Endothelial cell of umbilical vein (primary cell): Measurements from ENCODE around the gene CEP78. TPM values are rescaled to one million over a fixed set of nuclear protein-coding genes. Genes with fewer than 3 reads are reported as not detected.

Experiments
- BruUV-seq: library from RNA; stranded (reverse); fragments of 400-500 nt; replicated peaks from 2 replicates; lab custom pipeline; 2021; lab: Mats Ljungman, UMichigan
- CTCF ChIA-PET: fragments of 300-600, 350-600 bp; sonication (Branson Sonifier 250); formaldehyde crosslinking; loops from one replicate; lab custom pipeline; 2021; ENCODE audit warnings: antibody characterized with exemption, inconsistent platforms; lab: Charles Lee
- POLR2A ChIA-PET: fragments of 300-600, 350-600 bp; sonication (Branson Sonifier 250); formaldehyde crosslinking; loops from one replicate; lab custom pipeline; 2021; ENCODE audit warnings: antibody characterized with exemption, inconsistent platforms; lab: Charles Lee
- DNase-seq: peaks from one replicate; pipeline ENCODE4 v3.0.0-alpha.2; 2011; ENCODE audit warnings: low read depth, low spot score
- FAIRE-seq: peaks from 2 replicates; lab custom pipeline; 2011; peaks lifted over from hg19 to GRCh38; lab: Jason Lieb, UNC
- H2AFZ ChIP-seq: 2 replicates; pipeline ENCODE4 v1.6.0; 2012; ENCODE audit warnings: low read depth, low read length, control low read depth, inconsistent platforms
- H3K27ac ChIP-seq: 2 replicates; pipeline ENCODE4 v1.5.1; 2011; ENCODE audit warnings: low read depth, mild to moderate bottlenecking, control low read depth, low read length, moderate library complexity; ENCODE audit not compliant: insufficient read depth
- H3K27me3 ChIP-seq, 2 experiments: 2 replicates each; pipeline versions ENCODE4 v1.6.0 to v1.6.1; 2011; ENCODE audit warnings: low read length in 2 of 2, mixed read lengths in 1 of 2; ENCODE audit not compliant: control insufficient read depth in 2 of 2, insufficient read depth in 2 of 2
- H3K36me3 ChIP-seq, 2 experiments: 2 replicates in 1 of 2; 3 replicates in 1 of 2; pipeline ENCODE4 v1.5.1; 2011; ENCODE audit warnings: low read length in 2 of 2, mild to moderate bottlenecking in 1 of 2, moderate library complexity in 1 of 2; ENCODE audit not compliant: control insufficient read depth in 2 of 2, insufficient read depth in 2 of 2; ENCODE audit errors: extremely low read depth in 1 of 2
- H3K4me1 ChIP-seq: 3 replicates; pipeline ENCODE4 v1.5.1; 2011; ENCODE audit warnings: mild to moderate bottlenecking, low read length; ENCODE audit not compliant: control insufficient read depth, insufficient read depth; ENCODE audit errors: extremely low read depth
- H3K4me2 ChIP-seq: 2 replicates; pipeline ENCODE4 v1.6.1; 2011; ENCODE audit warnings: low read length, control low read depth, mixed read lengths; ENCODE audit not compliant: insufficient read depth
- H3K4me3 ChIP-seq, 3 experiments: fragments of 200-600 bp in 1 of 3; sonication (generic), shearing (Covaris generic) in 1 of 3; replicated peaks in 1 of 3; 2 replicates each; pipeline ENCODE4 v1.5.1; 2011 to 2016; ENCODE audit warnings: control low read depth in 3 of 3, low read length in 3 of 3, mild to moderate bottlenecking in 2 of 3, inconsistent platforms in 1 of 3, low read depth in 1 of 3, moderate library complexity in 1 of 3; ENCODE audit not compliant: insufficient read depth in 1 of 3
- H3K79me2 ChIP-seq: 2 replicates; pipeline ENCODE4 v1.6.0; 2012; ENCODE audit warnings: low read length, inconsistent platforms; ENCODE audit not compliant: control insufficient read depth, insufficient read depth
- H3K9ac ChIP-seq: replicated peaks from 2 replicates; pipeline ENCODE3; 2011; ENCODE audit warnings: low read length, control low read depth; ENCODE audit not compliant: insufficient read depth; ENCODE audit errors: extremely low read depth
- H3K9me1 ChIP-seq: replicated peaks from 3 replicates; pipeline ENCODE4 v1.6.0; 2011; ENCODE audit warnings: mild to moderate bottlenecking, low read length; ENCODE audit not compliant: control insufficient read depth, insufficient read depth; ENCODE audit errors: extremely low read depth
- H3K9me3 ChIP-seq: replicated peaks from 2 replicates; pipeline ENCODE4 v1.5.1; 2012; ENCODE audit warnings: low read length, inconsistent platforms; ENCODE audit not compliant: control insufficient read depth, insufficient read depth
- H4K20me1 ChIP-seq: replicated peaks from 2 replicates; pipeline ENCODE3; 2011; ENCODE audit warnings: mild to moderate bottlenecking, low read length; ENCODE audit not compliant: control insufficient read depth, insufficient read depth; ENCODE audit errors: extremely low read depth
- CTCF ChIP-seq, 2 donors: IDR thresholded peaks; 1 replicate in 1 of 2; 2 replicates in 1 of 2; pipeline ENCODE4 v1.5.1; 2011; ENCODE audit warnings: low read length in 2 of 2, mild to moderate bottlenecking in 2 of 2, moderate library complexity in 2 of 2, control low read depth in 1 of 2, inconsistent platforms in 1 of 2, low read depth in 1 of 2; ENCODE audit not compliant: insufficient read depth in 1 of 2; ENCODE audit errors: extremely low read depth in 1 of 2
- EZH2 ChIP-seq: IDR thresholded peaks from 2 replicates; pipeline ENCODE4 v1.6.1; 2012; ENCODE audit warnings: borderline replicate concordance, low read depth, mild to moderate bottlenecking, moderate library complexity, low read length, inconsistent platforms; ENCODE audit not compliant: severe bottlenecking
- FOS ChIP-seq: IDR thresholded peaks from 2 replicates; pipeline ENCODE4 v1.6.1; 2011; ENCODE audit warnings: mild to moderate bottlenecking, low read length, moderate library complexity, borderline replicate concordance; ENCODE audit not compliant: insufficient read depth
- GATA2 ChIP-seq: IDR thresholded peaks from 2 replicates; pipeline ENCODE4 v1.7.0; 2011; ENCODE audit warnings: low read depth, mild to moderate bottlenecking, moderate library complexity, mixed read lengths, low read length; ENCODE audit not compliant: insufficient read length, insufficient read depth
- JUN ChIP-seq: IDR thresholded peaks from 2 replicates; pipeline ENCODE4 v1.6.1; 2011; ENCODE audit warnings: borderline replicate concordance, low read depth; ENCODE audit not compliant: insufficient read length, insufficient read depth
- MAX ChIP-seq: IDR thresholded peaks from 2 replicates; pipeline ENCODE4 v1.6.1; 2011; ENCODE audit not compliant: insufficient read depth, insufficient read length
- MYC ChIP-seq: IDR thresholded peaks from one replicate; pipeline ENCODE4 v1.6.1; 2011; ENCODE audit warnings: mild to moderate bottlenecking, low read depth, low read length
- POLR2A ChIP-seq: IDR thresholded peaks from 2 replicates; pipeline ENCODE4 v1.6.1; 2012; ENCODE audit warnings: low read depth, mild to moderate bottlenecking, control low read depth, low read length
- POLR2AphosphoS5 ChIP-seq: IDR thresholded peaks from 2 replicates; pipeline ENCODE4 v1.6.1; 2012; ENCODE audit warnings: low read depth, mild to moderate bottlenecking, control low read depth, low read length, moderate library complexity; ENCODE audit not compliant: insufficient read depth
- dilution Hi-C: fragments of 300-500 bp; cut with MboI; formaldehyde crosslinking; loops from one replicate; pipeline ENCODE4 v1.15.0; 2019; ENCODE audit warnings: low sequenced_read_pairs; ENCODE audit not compliant: extremely low pct_ligation_motif_present
- intact Hi-C: fragments of 100-400 bp; cut with micrococcal nuclease; formaldehyde crosslinking; loops from one replicate; pipeline ENCODE4 v1.10.0; 2022
- polyA plus RNA-seq, 4 experiments: library from polyadenylated mRNA; depleted of rRNA in 3 of 4; stranded (reverse) in 3 of 4; unstranded in 1 of 4; fragments of >200 nt; gene quantifications; 2 replicates each; pipeline versions ENCODE4 v1.2.1 to v1.2.3, GENCODE V29; 2011 to 2012; ENCODE audit warnings: missing spikeins in 1 of 4
- total RNA-seq: library from RNA; stranded (reverse); gene quantifications from 2 replicates; pipeline ENCODE4 v1.2.3, GENCODE V29; 2021

The CEP78 gene
- total and polyA plus RNA-seq, 2 donors (not counting 3 experiments of a cell fraction or from before 2014, with no cell fraction given), result 6.5 to 35.9 TPM

GRCh38 chr9:78311886-78312524, 76.1 kb downstream of the CEP78 start:
- intact Hi-C loops, result no loop called here
- Histone ChIP-seq H3K79me2 (no peaks in the 10 kb centered on the region), H3K4me2 (no peak overlapping the region), H4K20me1 (no peaks in the 10 kb centered on the region), H3K9ac (no peak overlapping the region), H3K9me1 (no peaks in the 10 kb centered on the region), H3K4me1 (peaks cover 2% of the 10 kb centered on the region), H3K27ac (no peak overlapping the region), H3K9me3 (no peaks in the 10 kb centered on the region), H3K4me3 (no peak overlapping the region), H2AFZ (no peak overlapping the region), H3K27me3 (no peaks in the 10 kb centered on the region), H3K36me3 (no peaks in the 10 kb centered on the region)
- dilution Hi-C loops, result no loop called here
- no peak for FAIRE-seq
- POLR2A ChIA-PET, result no interaction called here
- CTCF ChIA-PET, result no interaction called here
- BruUV-seq, result no TSS peak
- no peak for TF ChIP-seq GATA2
- TF ChIP-seq POLR2A, result no peak
- TF ChIP-seq CTCF (IDR thresholded peaks at IDR 0.05; ENCODE audit: extremely low read depth in 1 of 2, insufficient read depth in 1 of 2, low read depth in 1 of 2, low read length in 2 of 2), result no peak
- no peak for TF ChIP-seq FOS
- no peak for TF ChIP-seq EZH2
- TF ChIP-seq JUN, result no peak
- no peak for TF ChIP-seq POLR2AphosphoS5
- TF ChIP-seq MAX, result no peak
- no peak for TF ChIP-seq MYC
- DNase-seq, result no peak
